K562 (cell line): ENCODE results near the gene TIGAR. TPM values are rescaled to one million over a fixed set of nuclear protein-coding genes. Genes with fewer than 3 reads are reported as not detected.

Experiments
- ARID2 ChIP-seq: fragments of 450-650 bp; IDR thresholded peaks from 2 replicates; pipeline ENCODE4 v1.6.1; 2017; ENCODE audit warnings: antibody characterized with exemption, mild to moderate bottlenecking
- CBX8 ChIP-seq: fragments of 200-600 bp; sonication (generic); IDR thresholded peaks from 2 replicates; pipeline ENCODE4 v1.6.1; 2012; ENCODE audit warnings: borderline replicate concordance, mixed run types, low read depth, mild to moderate bottlenecking, moderate library complexity, mixed read lengths, low read length, control low read depth, inconsistent platforms; ENCODE audit not compliant: poor library complexity, severe bottlenecking; ENCODE audit errors: extremely low read depth
- DDX20 ChIP-seq: fragments of 450-650 bp; IDR thresholded peaks from 2 replicates; pipeline ENCODE4 v1.6.1; 2016; ENCODE audit warnings: missing genetic modification characterization, low read depth, mild to moderate bottlenecking, missing compliant biosample characterization, moderate library complexity
- GTF2A2 ChIP-seq: IDR thresholded peaks from 2 replicates; pipeline ENCODE4 v1.6.1; 2016; ENCODE audit warnings: mild to moderate bottlenecking, missing genetic modification characterization, missing compliant biosample characterization
- SIRT6 ChIP-seq: IDR thresholded peaks from one replicate; pipeline ENCODE4 v1.6.1; 2012; ENCODE audit warnings: low read depth, mild to moderate bottlenecking, control low read depth, inconsistent platforms, low read length, moderate library complexity
- ZNF444 ChIP-seq: fragments of 250-450 bp; sonication (Bioruptor Pico); IDR thresholded peaks from 2 replicates; pipeline ENCODE4 v1.4.0; 2020; ENCODE audit warnings: mild to moderate bottlenecking, moderate library complexity
- polyA plus RNA-seq, 8 experiments: library from polyadenylated mRNA; depleted of rRNA in 4 of 8; stranded (reverse) in 5 of 8; unstranded in 3 of 8; fragments of >200 nt; fragmentation: Nextera tagmentation in 2 of 8; fragmentation: Illumina TruSeq in 1 of 8; extraction: Ambion mirVana in 2 of 8; extraction: Trizol in 1 of 8; gene quantifications; 2 replicates each; pipeline versions ENCODE4 v1.2.1 to v1.2.3, GENCODE V29; 2011 to 2014; ENCODE audit warnings: inconsistent platforms in 1 of 8, missing spikeins in 1 of 8
- total RNA-seq, 7 experiments: library from RNA; depleted of rRNA in 6 of 7; stranded (reverse); fragments of >200 nt in 6 of 7; fragmentation: Illumina TruSeq in 2 of 7; extraction: Trizol in 2 of 7; gene quantifications; 2 replicates each; pipeline versions ENCODE4 v1.2.1 to v1.2.3, GENCODE V29; 2011 to 2021; ENCODE audit warnings: low replicate concordance in 1 of 7
- TF ChIP-seq, protein P1 (sequence below): sonication (generic); formaldehyde crosslinking; IDR thresholded peaks from 2 replicates; pipeline ENCODE4 v1.4.0; 2020; ENCODE audit warnings: mild to moderate bottlenecking, missing genetic modification reagents
- TF ChIP-seq, protein P2 (sequence below): fragments of 250-450 bp; sonication (Bioruptor Pico); IDR thresholded peaks from 2 replicates; pipeline ENCODE4 v1.5.0; 2020; ENCODE audit warnings: mild to moderate bottlenecking
- TF ChIP-seq, protein P3 (sequence below): fragments of 250-450 bp; sonication (Bioruptor Pico); IDR thresholded peaks from 2 replicates; pipeline ENCODE4 v1.5.0; 2022; ENCODE audit warnings: mild to moderate bottlenecking
- TF ChIP-seq, protein P4 (sequence below): fragments of 450-650 bp; IDR thresholded peaks from 2 replicates; pipeline ENCODE4 v1.6.1; 2018; ENCODE audit not compliant: partially characterized antibody
- TF ChIP-seq, protein P5 (sequence below), 3 experiments: IDR thresholded peaks in 2 of 3; conservative IDR thresholded peaks in 1 of 3; 2 replicates each; pipeline ENCODE4 v1.5.1; 2011 to 2012; ENCODE audit warnings: low read length in 3 of 3, mild to moderate bottlenecking in 3 of 3, control low read depth in 2 of 3, improper control_type of control experiment in 1 of 3, inconsistent platforms in 1 of 3, low read depth in 1 of 3, mixed read lengths in 1 of 3, moderate library complexity in 1 of 3; ENCODE audit not compliant: insufficient read depth in 2 of 3

TIGAR gene
- total and polyA plus RNA-seq, 9 of the 15 experiments (the other 6 are each of a cell fraction or from before 2014, with no cell fraction given): 0.11 to 1.0 (median 0.53) TPM; not detected in 2

DNA sequence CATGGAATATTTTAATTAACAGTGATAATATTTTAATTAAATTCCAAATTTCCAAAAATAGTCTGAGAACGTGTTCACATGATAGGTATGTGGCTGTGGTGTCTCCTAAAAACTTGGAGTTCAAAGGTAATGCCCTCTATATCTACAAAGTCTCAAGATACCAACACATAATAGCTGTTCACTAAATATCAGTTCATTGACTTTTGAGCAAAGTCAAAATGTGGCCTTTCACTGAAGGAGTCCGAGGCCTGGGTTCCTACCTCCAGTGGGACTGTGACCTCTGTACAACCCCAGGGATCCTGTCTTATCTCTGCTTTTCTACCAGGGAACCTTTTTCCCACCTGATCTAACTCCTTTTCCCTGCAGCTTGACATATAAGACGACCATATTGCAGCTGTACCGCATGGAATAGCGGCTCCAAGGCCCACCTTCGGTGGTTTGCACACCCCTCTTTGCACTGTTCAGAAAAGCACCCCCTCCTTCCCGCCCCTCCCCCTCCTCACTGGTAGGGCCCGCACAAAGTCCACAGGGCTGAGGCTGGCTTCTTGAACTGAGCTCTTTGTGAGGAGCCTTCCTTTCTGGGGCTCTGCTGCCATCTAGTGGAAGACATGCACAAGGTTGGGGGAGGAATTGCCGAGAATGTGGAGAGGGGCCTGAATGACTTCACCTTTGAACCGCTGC lies 44.3 kb upstream of the TIGAR start (continued):
- TF ChIP-seq, protein P1, sequence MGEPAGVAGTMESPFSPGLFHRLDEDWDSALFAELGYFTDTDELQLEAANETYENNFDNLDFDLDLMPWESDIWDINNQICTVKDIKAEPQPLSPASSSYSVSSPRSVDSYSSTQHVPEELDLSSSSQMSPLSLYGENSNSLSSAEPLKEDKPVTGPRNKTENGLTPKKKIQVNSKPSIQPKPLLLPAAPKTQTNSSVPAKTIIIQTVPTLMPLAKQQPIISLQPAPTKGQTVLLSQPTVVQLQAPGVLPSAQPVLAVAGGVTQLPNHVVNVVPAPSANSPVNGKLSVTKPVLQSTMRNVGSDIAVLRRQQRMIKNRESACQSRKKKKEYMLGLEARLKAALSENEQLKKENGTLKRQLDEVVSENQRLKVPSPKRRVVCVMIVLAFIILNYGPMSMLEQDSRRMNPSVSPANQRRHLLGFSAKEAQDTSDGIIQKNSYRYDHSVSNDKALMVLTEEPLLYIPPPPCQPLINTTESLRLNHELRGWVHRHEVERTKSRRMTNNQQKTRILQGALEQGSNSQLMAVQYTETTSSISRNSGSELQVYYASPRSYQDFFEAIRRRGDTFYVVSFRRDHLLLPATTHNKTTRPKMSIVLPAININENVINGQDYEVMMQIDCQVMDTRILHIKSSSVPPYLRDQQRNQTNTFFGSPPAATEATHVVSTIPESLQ (CRISPR knock-in tag): no peak
- TF ChIP-seq, protein P2, sequence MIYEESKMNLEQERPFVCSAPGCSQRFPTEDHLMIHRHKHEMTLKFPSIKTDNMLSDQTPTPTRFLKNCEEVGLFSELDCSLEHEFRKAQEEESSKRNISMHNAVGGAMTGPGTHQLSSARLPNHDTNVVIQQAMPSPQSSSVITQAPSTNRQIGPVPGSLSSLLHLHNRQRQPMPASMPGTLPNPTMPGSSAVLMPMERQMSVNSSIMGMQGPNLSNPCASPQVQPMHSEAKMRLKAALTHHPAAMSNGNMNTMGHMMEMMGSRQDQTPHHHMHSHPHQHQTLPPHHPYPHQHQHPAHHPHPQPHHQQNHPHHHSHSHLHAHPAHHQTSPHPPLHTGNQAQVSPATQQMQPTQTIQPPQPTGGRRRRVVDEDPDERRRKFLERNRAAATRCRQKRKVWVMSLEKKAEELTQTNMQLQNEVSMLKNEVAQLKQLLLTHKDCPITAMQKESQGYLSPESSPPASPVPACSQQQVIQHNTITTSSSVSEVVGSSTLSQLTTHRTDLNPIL (CRISPR knock-in tag): no peak
- TF ChIP-seq, protein P3, sequence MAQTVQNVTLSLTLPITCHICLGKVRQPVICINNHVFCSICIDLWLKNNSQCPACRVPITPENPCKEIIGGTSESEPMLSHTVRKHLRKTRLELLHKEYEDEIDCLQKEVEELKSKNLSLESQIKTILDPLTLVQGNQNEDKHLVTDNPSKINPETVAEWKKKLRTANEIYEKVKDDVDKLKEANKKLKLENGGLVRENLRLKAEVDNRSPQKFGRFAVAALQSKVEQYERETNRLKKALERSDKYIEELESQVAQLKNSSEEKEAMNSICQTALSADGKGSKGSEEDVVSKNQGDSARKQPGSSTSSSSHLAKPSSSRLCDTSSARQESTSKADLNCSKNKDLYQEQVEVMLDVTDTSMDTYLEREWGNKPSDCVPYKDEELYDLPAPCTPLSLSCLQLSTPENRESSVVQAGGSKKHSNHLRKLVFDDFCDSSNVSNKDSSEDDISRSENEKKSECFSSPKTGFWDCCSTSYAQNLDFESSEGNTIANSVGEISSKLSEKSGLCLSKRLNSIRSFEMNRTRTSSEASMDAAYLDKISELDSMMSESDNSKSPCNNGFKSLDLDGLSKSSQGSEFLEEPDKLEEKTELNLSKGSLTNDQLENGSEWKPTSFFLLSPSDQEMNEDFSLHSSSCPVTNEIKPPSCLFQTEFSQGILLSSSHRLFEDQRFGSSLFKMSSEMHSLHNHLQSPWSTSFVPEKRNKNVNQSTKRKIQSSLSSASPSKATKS: no peak
- TF ChIP-seq SIRT6 (no peak), ZNF444 (CRISPR knock-in tag) (no peak), GTF2A2 (tag) (no peak), ARID2 (peak; percentile 21; the same call in 1 of the 2 replicates), DDX20 (no peak), CBX8 (no peak)
- TF ChIP-seq, protein P4, sequence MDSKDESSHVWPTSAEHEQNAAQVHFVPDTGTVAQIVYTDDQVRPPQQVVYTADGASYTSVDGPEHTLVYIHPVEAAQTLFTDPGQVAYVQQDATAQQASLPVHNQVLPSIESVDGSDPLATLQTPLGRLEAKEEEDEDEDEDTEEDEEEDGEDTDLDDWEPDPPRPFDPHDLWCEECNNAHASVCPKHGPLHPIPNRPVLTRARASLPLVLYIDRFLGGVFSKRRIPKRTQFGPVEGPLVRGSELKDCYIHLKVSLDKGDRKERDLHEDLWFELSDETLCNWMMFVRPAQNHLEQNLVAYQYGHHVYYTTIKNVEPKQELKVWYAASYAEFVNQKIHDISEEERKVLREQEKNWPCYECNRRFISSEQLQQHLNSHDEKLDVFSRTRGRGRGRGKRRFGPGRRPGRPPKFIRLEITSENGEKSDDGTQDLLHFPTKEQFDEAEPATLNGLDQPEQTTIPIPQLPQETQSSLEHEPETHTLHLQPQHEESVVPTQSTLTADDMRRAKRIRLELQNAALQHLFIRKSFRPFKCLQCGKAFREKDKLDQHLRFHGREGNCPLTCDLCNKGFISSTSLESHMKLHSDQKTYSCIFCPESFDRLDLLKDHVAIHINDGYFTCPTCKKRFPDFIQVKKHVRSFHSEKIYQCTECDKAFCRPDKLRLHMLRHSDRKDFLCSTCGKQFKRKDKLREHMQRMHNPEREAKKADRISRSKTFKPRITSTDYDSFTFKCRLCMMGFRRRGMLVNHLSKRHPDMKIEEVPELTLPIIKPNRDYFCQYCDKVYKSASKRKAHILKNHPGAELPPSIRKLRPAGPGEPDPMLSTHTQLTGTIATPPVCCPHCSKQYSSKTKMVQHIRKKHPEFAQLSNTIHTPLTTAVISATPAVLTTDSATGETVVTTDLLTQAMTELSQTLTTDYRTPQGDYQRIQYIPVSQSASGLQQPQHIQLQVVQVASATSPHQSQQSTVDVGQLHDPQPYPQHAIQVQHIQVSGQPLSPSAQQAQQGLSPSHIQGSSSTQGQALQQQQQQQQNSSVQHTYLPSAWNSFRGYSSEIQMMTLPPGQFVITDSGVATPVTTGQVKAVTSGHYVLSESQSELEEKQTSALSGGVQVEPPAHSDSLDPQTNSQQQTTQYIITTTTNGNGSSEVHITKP: peak; percentile 15
- TF ChIP-seq, protein P5, sequence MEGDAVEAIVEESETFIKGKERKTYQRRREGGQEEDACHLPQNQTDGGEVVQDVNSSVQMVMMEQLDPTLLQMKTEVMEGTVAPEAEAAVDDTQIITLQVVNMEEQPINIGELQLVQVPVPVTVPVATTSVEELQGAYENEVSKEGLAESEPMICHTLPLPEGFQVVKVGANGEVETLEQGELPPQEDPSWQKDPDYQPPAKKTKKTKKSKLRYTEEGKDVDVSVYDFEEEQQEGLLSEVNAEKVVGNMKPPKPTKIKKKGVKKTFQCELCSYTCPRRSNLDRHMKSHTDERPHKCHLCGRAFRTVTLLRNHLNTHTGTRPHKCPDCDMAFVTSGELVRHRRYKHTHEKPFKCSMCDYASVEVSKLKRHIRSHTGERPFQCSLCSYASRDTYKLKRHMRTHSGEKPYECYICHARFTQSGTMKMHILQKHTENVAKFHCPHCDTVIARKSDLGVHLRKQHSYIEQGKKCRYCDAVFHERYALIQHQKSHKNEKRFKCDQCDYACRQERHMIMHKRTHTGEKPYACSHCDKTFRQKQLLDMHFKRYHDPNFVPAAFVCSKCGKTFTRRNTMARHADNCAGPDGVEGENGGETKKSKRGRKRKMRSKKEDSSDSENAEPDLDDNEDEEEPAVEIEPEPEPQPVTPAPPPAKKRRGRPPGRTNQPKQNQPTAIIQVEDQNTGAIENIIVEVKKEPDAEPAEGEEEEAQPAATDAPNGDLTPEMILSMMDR (IDR thresholded peaks at IDR 0.05 in 2 of 3, conservative IDR thresholded peaks at IDR 0.05 in 1 of 3; ENCODE audit: insufficient read depth in 2 of 3, low read depth in 1 of 3, low read length in 3 of 3): peak; percentile 77 to 86 (median 78)
